ENCODE results near the gene MIER2.
"Not testable (repeated sequence)": the region's sequence is repeated elsewhere in the genome, so short reads cannot be mapped to it uniquely, and the experiment has no call there.

MIER2 gene

DNA sequence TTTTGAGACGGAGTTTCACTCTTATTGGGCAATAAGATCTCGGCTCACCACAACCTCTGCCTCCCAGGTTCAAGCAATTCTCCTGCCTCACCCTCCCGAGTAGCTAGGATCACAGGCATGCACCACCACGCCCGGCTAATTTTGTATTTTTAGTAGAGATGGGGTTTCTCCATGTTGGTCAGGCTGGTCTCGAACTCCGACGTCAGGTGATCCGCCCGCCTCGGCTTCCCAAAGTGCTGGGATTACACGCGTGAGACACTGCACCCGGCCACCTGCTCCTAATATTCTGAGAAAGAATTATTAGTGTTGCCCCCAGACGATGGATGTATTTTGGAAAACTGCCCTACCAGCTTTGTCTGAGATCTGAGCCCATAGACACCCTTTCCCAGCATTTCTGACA is 10.9 kb upstream of the MIER2 start:
- not testable (repeated sequence) for DNase-seq

DNA sequence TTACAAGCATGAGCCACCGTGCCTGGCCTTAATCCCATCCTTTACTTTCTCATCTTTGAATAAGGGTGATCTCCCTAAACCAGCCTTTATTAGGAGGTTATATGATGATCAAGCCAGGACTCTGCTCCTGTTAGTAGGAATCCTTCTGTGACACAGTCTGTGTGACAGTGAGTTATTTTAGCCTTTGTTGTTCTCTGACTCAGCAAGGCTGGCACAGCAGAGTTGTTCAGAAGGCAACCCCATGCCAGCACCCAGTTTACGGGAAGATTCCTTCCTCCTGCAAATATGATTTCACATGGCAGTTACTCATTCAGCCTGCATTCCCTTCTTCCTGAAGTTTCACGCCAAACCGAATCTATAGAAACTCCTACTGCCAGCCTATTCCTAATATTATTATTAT is 10.5 kb upstream of the MIER2 start:
- no peak for DNase-seq

DNA sequence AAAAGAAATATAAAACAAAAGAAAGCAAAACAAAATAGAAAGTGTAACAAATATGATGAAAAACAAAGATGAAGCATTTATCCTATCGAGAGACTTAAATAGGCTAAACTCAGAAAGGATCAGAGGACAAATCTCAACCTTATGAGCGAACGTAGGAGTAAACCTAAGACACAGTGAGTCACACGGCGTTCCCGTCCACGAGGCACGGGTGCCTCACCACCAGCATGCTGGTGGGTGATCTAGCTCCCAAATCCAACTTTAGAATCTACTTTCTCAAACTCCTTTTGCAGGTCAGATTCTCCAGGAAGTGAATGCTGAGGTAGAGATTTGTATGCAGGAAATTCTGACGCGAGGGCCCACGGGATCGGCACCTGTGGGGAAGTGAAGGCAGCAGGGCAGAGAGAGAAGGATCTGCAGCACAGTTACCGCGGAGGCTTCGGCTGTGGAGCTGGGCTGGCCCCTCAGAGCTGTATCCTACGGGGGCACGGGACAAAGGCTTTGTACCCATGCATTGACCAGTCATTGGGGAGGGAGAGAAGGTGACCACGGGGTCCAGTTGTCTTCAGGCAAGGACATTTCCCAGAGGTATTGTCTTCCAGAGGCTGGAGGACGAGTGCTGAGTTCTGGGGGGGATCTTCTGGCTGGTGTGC is 7.5 kb upstream of the MIER2 start:
- DNase-seq: no peak

DNA sequence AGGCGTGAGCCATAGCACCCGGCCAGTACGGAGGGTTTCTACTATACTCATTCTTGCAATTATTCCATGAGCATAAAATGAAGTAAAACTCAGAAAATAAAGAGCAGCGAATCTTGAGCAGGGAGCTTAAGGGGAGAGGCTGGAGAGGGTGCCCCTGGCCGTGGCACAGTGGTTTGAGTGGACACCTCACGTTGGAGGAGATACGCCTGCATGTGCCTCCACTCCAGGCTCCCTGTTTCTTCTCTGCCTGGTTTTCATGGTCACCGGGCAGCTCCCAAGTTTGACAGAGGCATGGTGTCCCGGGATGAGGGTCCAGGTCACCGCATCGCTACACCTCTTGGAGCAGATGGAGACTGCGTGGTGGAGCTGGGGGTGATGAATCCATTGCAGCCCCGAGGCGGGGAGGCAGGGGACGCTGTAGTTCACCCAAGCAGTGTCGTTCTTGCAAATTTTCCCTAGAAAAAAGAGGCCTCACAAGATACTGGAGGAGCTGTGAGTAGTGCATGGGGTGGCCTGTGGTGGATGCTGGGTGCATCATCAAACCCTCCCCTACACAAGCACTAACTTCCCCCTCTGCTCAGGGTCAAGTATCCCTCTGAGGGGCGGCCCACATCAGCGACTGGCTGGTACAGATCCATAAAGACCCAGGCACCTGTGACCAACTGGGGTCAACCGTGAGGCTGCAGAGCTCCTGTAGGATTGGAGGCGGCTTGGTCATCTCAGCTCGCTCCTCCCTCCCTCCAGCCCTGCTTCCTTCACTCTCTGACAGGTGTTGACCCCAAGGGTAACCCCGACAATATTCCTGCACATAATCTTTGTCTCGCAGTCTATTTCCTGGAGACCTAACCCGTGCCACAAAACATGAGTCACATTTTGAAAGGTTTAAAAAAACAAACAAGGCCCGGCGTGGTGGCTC is 3.6 kb upstream of the MIER2 start:
- DNase-seq: no peak

DNA sequence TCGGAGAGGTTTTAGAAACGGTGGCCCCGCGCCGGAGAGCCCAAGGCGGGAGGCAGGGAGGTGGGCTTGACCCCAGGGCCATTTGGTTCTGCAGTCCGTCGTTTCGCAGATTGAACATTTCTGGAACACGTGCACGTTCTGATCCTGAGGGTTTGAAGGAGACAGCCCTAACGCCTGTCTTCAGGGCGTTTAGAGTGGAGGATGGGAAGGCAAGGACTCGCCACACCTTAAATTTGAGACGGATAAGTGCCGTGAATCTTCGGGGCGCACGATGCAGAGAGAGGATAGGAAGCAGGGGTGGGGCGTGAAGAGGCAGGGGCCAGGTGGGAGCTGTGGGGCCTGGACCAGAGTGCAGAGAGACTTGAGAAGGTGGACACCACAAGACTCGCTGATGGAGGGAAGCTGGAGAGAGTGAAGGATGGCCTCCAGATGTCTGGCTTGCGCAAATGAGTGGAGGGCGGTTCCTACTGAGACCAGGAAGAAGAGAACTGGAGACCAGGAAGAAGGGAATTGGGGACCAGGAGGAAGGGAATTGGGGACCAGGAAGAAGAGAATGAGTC is 804 bp upstream of the MIER2 start:
- DNase-seq: no peak

DNA sequence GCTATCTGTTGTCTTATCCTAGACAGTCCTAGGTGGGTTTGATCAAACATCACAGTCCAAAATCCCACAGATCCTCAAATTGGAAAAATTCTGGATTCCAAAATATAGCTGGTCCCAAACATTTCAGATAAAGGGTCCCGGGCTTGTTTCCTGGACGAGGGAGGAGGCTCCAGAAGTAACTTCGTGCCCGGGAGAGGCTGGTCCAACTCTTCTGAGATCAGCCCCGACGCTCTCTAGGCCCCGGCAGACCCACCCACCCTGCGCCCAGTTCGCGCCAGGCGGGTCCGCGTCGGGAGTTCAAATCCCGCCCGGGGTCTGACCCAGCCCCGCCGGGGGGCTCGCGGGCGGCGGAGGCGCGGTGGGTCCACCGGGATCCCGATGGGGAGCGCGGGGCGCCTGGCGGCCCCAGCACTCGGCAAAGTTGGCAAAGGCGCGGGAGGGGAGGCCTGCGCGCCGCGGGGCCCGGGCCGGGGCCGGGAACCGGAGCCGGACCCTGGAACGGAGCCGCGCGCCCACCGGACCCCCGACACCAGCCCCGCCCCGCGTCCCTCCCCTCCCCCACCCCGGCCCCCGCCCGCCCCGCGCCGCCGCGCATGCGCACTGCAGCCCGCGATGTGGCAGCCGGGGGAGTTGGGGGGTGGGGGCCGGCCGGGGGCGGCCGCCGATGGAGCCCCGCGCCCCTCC is 513 bp downstream of the MIER2 start:
- DNase-seq: peak; percentile 10

DNA sequence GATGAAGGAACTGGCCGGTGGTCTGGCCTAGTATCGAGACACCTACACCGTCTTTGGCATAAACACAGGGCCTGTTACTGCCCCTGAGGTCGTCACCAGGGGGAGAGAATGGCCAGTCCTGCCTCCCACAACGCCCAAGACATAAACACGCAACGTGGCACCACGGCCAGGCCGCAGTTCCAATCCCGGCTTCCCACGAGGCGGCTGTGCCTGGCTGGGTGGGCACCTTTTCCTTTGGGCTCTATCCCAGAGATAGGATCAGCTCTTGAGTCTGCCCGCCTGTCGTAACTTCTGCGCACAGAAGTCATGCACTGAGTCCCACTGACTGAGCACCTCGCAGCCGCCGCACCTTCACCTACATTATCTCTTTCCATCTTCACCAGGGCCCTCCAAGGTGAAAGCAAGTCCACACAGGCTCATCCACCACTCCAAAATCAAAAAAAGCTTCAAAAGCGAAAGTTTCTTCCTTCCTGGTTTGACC is 1.1 kb downstream of the MIER2 start:
- DNase-seq: no peak

DNA sequence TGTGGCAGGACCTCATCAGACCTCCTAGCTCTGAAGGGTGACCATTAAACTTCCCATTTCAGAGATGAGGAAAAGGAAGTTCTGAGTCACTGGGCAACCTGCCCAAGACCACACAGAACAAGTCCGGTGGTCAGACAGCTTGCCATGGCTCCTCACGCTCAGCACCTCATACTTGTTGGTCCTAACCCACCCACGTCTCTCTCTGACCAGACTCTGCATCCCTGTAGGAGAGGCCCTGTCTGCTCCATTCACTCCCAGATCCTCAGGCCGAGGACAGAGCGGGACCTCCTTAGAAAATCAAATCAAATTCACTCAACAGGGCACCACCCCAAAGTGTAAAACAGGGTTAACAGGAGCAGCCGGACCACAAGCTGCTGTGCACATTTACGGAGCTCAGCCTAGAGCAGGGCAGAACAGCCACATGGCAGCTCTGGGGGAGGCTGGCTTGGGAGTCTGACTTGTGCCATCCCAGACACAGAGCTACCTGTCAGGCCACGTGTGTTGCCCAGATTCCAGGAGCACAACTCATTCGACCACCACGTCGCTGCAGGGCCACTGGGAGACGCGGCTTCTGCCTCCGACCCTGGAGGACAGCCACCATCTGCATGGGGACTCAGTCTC is 1.7 kb downstream of the MIER2 start:
- DNase-seq: peak; percentile 42

DNA sequence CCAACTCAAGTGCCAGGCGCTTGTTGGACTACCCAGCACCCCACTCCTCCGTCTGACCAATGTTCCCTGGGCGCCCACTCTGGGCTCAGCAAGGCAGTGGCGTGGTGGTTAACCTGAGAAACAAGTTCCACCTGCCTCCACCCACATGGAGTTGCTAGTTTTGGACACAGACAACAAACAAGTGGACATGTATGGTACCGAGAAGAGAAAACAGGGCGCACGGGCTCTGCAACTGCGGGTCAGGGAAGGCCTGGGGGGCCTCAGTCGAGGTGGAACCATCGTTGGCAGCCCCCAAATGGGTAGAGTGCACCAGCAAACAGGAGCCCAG is 2.5 kb downstream of the MIER2 start:
- DNase-seq: no peak

DNA sequence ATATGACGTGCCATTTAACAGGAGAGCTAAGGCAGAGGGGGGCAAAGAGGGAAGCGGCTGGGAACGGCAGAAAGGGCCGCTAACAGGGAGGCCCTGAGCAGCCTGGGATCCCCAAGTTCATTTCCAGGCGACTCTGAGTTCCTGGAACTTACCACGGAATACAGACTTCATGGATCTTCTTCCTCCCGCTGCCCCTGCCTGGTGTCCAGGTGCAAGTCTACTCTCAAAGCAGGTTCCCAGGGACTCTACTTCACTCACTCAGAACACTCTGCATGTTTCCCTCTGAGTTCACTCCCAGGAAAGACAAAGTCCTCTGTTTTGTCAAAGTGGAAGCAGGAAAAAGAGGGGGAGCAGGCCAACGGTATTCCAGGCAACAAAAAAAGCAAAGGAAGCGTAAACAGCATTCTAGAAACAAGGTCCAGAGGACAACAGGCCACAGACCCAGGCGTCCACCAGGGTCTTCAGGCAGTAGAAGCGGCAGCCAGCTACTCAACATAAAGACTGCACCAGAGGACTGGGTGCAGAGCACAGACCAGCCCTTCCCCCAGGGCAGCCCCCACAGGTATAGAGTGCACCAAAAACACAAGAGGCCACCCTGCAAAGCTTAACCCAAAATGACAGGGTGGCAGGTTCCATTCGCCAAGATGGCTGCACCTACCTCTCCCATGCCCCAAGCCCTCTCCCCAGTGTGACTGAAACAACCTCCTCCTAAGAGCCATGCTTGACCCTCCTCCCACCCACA is 3.0 kb downstream of the MIER2 start:
- DNase-seq: no peak

DNA sequence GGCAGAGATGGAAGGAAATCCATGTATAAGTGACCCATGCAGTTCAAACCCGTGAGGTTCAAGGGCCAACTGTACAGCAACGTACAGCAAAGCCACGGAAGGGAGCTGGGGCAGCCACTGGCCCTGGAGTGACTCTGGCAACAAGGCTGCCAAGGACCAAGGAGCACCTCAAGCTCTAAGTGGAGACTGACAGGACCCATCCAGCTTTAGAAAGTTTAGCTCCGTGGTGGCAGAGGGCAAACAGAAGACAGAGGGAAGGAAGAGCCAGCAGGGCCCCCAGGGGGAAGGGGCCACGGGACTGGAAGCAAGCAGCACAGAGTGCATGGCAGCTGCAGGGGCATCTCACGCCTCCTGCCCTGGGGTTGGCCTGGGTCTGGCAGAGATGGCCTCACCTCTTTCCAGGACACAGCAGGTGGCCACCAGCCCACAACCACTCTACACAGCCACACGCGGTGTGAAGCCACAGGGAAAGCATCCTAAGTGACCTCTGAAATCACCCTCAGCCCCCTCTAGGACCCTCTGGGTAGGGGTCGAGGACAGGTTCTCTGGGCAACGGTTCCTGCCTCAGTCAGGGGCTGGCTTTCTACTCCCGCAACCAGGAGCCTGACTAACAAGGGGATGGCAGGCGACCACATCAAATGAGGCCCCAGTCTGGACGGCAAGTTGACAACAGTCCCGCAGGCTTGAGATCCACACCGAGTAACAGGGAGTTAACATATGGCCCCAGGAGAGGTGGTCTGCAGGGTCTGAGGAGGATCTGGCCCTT is 3.8 kb downstream of the MIER2 start:
- no peak for DNase-seq

DNA sequence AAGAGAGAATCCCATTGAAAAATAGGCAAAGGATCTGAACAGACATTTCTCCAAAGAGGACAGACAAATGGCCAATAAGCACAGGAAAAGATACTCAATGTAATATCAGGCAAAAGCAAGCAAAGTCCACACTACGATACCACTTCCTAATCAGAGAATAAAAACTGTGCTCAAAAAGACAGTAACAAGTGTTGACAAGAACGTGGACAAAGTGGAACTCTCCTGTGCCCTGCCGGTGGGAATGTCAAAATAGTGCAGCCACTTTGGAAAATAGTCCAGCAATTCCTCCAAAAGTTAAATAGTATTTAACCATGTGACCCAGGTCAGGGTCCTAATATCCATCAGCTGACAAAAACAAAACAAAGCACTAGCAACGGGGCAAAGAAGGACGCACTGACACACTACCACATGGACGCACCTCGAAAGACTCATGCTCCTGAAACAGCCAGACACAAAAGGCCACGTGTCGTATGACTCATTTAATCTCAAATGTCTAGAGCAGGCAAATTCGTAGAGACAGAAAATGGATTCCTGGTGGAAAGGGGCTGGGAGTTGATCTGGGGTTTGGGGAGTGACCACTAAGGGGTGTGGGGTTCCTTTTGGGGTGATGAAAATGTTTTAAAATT is 5.2 kb downstream of the MIER2 start:
- DNase-seq: no peak

DNA sequence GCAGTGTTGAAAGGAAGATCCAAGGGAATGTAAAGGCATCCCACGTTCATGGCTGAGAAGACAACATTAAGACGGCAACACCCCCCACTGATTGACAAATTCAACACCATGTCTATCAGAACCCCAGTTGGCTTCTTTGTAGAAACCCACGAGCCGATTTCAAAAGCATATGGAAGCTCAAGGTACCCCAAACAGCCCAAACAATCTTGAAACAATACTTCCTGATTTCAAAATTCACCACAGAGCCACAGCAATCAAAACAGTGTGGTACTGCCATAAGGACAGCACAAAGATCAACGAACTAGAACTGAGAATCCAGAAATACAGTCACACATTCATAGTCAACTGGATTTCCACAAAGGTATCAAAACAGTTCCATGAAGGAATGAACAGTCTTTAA is 6.2 kb downstream of the MIER2 start:
- no peak for DNase-seq

DNA sequence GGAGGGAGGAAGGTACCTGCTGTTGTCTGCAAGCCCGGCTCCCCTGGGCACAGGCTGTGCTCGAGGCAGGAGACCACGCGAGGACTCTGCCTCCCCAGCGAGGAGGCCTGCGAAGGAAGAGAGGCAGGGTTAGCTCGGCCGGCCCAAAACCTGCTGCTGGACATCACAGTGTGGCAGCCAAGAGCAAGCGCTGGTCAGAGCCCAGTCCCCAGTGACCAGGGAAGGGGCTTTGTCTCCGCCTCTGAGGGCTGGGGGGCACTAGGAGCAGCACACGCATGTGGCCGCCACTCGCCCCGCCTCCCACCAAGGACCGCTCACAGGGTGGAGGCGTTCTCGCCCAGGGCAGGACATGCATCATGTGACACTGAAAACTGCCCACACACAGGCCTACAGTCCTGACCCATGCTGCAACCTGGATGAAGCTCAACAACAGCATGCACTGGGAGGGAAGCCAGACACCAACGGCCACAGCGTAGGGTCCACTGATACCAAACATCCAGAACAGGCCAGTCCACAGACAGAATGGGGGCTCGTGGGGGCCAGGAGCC is 8.5 kb downstream of the MIER2 start:
- DNase-seq: no peak

DNA sequence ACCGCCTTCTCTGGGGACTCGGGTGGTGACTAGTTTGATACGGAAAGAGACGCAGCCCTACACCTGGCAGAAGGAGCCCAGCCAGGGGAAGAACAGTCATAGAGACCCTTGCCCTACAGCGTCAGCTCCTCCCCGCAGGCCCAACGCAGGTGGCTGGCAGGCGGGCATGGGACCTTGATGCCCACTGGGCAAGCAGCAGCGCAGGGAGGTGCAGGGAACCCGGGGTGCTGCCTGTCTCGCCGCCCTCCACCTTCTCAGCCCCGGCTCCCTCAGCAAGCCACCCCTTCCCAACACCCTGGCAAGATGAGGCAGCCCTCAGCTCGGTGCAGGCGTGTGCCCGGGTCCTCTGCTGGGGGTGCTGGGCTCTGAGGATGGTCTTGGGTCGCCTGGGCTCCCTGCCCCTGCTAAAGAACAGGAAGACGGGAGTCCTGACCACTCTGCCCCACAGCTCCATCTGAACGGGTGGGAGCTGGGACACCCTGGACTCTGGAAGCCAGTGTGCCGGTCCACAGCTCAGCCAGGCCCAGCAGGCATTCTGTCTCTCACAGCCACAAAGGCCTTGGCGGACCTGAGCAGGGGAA is 9.0 kb downstream of the MIER2 start:
- no peak for DNase-seq

DNA sequence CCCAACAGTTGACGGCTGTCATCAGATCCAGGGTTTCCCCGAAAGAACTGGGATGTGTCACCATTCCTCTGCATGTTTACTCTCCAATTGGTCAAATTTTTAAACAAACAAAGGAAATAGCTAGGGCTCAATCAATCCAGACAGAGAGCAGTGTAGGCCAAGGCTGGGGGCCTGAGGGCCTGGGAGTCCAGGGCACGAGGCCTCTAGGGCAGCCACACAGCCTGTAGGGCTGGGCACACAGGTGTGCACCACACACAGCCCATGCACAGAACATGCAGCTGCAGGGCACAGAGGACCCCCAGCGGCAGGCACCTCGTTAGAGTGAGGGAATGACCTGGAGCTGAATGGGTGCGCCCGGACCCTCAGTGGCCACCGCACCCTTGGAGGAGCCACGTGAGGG is 9.5 kb downstream of the MIER2 start:
- no peak for DNase-seq

DNA sequence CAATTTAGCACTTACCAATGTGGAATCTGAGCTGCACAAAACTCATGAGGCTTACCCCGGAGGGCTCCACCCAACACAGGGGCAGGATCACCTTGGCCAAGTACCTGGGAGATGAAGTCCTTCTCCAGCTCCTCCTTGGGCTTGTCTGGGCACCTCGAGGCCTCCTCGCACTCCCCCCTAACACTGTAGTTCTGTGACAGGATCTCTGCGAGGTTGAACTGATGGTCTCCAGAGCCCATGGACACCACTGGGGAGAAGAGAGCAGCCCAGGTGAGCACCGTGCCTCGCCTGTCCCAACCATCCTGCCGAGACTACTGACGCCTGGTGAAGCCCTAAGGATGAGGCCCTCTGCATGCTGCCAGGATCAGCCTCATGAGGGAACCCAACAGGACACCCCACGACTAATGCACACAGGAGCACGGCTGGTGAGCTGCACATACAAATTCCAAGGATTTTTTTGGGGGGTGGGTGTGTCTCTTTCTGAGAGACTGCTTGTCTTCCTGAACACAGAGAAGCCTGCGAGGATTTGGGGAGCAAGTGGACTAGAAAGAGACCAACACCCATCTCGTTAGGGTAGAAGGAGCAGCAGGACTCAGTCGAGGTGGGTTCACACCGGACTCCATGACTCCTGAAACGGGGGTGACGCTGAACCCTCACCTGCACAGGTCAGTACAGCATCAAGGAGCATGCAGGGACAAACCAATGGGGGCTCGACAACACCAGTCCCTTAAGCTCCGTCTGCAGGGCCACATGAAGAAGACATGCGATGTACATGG is 10.1 kb downstream of the MIER2 start:
- DNase-seq: no peak

DNA sequence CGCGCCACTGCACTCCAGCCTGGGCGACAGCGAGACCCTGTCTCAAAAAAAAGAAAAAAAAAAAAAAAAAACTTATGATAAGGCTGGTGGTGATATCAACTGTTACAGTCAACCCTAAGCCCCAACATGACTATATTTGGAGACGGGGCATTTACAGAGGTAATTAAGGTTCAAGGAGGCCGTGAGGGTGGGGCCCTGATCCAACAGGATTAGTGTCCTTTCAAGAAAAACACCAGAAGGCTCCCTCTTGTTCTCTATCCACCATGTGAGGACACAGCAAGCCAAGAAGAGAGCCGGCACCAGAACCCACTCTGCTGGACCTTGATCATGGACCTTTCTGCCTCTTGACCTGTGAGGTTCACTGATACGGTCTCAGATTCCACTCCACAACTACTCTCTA is 14.1 kb downstream of the MIER2 start:
- DNase-seq: no peak

DNA sequence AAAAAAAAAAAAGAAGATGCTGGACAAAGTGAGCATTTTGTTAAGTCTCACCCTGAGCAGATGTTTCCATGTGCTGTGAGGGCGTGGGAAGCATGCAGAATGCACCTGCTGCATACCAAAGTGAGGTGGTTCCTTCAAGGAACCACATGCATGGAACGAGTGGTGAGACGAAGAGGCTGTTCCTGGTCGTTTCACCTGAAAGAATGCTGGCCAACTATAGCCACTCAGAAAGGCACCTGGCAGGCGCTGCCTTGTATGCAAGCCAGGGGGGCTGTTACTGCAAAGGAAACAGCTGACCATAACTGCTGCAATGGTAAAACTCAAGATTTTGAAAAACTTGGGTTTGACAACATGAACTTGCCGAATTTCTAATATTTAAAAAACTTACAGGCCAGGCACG is 14.7 kb downstream of the MIER2 start:
- no peak for DNase-seq

Data from amniotic stem cell (primary cell).